Measurements from ENCODE around the gene RTEL1. TPM values are rescaled to one million over a fixed set of nuclear protein-coding genes. Genes with fewer than 3 reads are reported as not detected.

The RTEL1 gene
- total and polyA plus RNA-seq, 9 of the 15 experiments (the other 6 are each of a cell fraction or from before 2014, with no cell fraction given), result 0.36 to 61.0 (median 17.9) TPM

DNA sequence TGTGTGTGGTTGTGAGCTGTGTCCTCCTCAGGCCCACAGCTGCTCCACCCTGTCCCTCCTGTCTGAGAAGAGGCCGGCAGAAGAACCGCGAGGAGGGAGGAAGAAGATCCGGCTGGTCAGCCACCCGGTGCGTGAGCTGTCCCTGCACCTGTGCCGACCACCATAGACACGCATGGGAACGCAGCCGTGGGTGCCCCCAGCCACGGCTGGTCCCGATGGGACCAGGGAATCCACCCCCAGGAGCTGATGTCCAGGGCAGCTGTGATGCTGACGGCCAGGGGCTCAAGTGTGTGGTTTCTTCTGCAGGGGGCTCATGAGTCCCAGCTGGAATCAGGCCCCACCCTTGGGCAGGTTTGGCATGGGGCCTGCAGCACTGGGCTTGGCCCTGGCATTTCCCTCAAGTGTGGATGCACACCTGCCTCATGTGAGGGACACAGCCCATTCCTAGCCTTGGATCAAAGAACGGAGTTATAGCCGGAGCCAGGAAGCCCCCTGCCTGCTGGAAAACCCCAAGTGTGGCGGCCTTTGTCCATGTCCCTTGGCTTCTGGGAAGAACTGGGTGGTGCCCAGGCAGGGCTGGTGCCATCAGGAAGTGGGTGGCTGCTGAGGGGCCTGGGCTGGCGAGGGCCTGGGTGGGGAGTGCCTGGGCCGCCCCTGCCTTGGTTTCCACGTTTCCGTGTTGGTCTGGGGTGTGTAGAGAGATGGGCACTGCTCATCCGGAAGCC lies 33.8 kb downstream of the RTEL1 start:
- Histone ChIP-seq H3K79me2 (ENCODE audit: control insufficient read depth, insufficient read depth, low read length) (no peaks in the 10 kb centered on the region), H3K4me3 (no peak overlapping the region), H2AFZ (ENCODE audit: low read depth, low read length) (no peak overlapping the region), H3K4me1 (replicated peaks in 1 of 2; ENCODE audit: control insufficient read depth in 2 of 2, insufficient read depth in 2 of 2, low read length in 2 of 2) (peaks cover 3 to 75% of the 10 kb centered on the region in 2 experiments; a peak in 4 of 5 replicates), H3K27me3 (ENCODE audit: control insufficient read depth in 2 of 2, insufficient read depth in 2 of 2, low read length in 2 of 2) (no peaks in the 10 kb centered on the region), H3K36me3 (ENCODE audit: control insufficient read depth, insufficient read depth, low read length) (peaks cover 37% of the 10 kb centered on the region; the same call in 2 of the 3 replicates), H3K9me3 (replicated peaks; ENCODE audit: control insufficient read depth, insufficient read depth, low read depth, low read length) (no peaks in the 10 kb centered on the region), H3K4me2 (ENCODE audit: insufficient read depth, low read length) (no peak overlapping the region), H3K9ac (ENCODE audit: insufficient read depth in 1 of 2, low read depth in 2 of 2, low read length in 2 of 2) (no peak overlapping the region), H3K9me1 (ENCODE audit: control insufficient read depth, insufficient read depth, low read length) (no peaks in the 10 kb centered on the region), H3K27ac (ENCODE audit: extremely low read depth, low read depth, low read length) (no peak overlapping the region), H4K20me1 (replicated peaks; ENCODE audit: control insufficient read depth, insufficient read depth, low read length) (no peaks in the 10 kb centered on the region)
- no TSS peak for BruUV-seq (replicated peaks)
- ChIA-PET POLR2A (interaction anchor here (0.5 to 1.3 kb wide), 3 partner anchors 10 to 199 kb away, joined by 3 to 6 read pairs (median 4); no protein-coding TSS in a partner anchor), CTCF (ENCODE audit: low intra/inter-chr PET ratio) (no interaction called here)
- FAIRE-seq, result no peak
- TF ChIP-seq RBM22 (IDR thresholded peaks at IDR 0.05; ENCODE audit: low read depth, low read length, poor library complexity, severe bottlenecking) (peak; percentile 37), POLR2G (IDR thresholded peaks at IDR 0.05; ENCODE audit: low read depth, low read length) (peak; percentile 72), CSDE1 (IDR thresholded peaks at IDR 0.05) (no peak), RBFOX2 (IDR thresholded peaks at IDR 0.05; ENCODE audit: low read depth, low read length) (peak; percentile 55; the same call in 1 of the 2 replicates), TSHZ1 (CRISPR knock-in tag; IDR thresholded peaks at IDR 0.05) (no peak)
- in situ Hi-C loops (cut with MboI) (no loop called here), intact Hi-C loops (cut with micrococcal nuclease) (no loop called here)
- no peak for ATAC-seq
- 89% methylated on average over 17 of the region's 21 CpGs for WGBS (ENCODE audit: insufficient coverage, low coverage, missing lambda C conversion rate)
- DNase-seq (ENCODE audit: extremely low read depth in 1 of 4, low spot score in 3 of 4), result no peak
